ENCODE results near the gene ABHD8. TPM values are rescaled to one million over a fixed set of nuclear protein-coding genes. Genes with fewer than 3 reads are reported as not detected.
"Not testable (repeated sequence)": the region's sequence is repeated elsewhere in the genome, so short reads cannot be mapped to it uniquely, and the experiment has no call there.

Gene ABHD8
- total RNA-seq, 2 donors from 2014 or later: 20.1 to 21.6 TPM

- no peaks in the 10 kb centered on the region for H3K9me3 ChIP-seq
- H3K4me1 ChIP-seq (replicated peaks): peaks cover 2% of the 10 kb centered on the region
- no peaks in the 10 kb centered on the region for H3K27me3 ChIP-seq (replicated peaks; ENCODE audit: insufficient read depth)
- TF ChIP-seq POLR2A (IDR thresholded peaks at IDR 0.05) (no peak), CTCF (IDR thresholded peaks at IDR 0.05) (no peak), POLR2AphosphoS5 (IDR thresholded peaks at IDR 0.05) (no peak)
- intact Hi-C loops (cut with DNase I): no loop called here
- H3K27ac ChIP-seq: no peak overlapping the region
- DNase-seq (ENCODE audit: low spot score): no peak
- H3K4me3 ChIP-seq: no peak overlapping the region
- H3K36me3 ChIP-seq: no peaks in the 10 kb centered on the region
- WGBS: 97% methylated on average over 33 of the region's 51 CpGs
Observed at GRCh38 chr19:17300992-17301619, 2.1 kb downstream of the ABHD8 start.

GRCh38 chr19:17296976-17297375, 6.2 kb downstream of the ABHD8 start:
- TF ChIP-seq POLR2A (IDR thresholded peaks at IDR 0.05) (no peak), CTCF (IDR thresholded peaks at IDR 0.05) (no peak), POLR2AphosphoS5 (IDR thresholded peaks at IDR 0.05) (no peak)
- H3K4me3 ChIP-seq: no peak overlapping the region
- WGBS: 92% methylated on average over 6 of the region's 6 CpGs
- intact Hi-C loops (cut with DNase I): no loop called here
- no peaks in the 10 kb centered on the region for H3K36me3 ChIP-seq
- H3K9me3 ChIP-seq: no peaks in the 10 kb centered on the region
- H3K27ac ChIP-seq: no peak overlapping the region
- no peaks in the 10 kb centered on the region for H3K27me3 ChIP-seq (replicated peaks; ENCODE audit: insufficient read depth)
- no peaks in the 10 kb centered on the region for H3K4me1 ChIP-seq (replicated peaks)
- DNase-seq (ENCODE audit: low spot score): no peak

GRCh38 chr19:17296273-17296672, 7.0 kb downstream of the ABHD8 start:
- 68% methylated on average over 4 of the region's 4 CpGs for WGBS
- intact Hi-C loops (cut with DNase I): no loop called here
- TF ChIP-seq POLR2AphosphoS5 (IDR thresholded peaks at IDR 0.05) (no peak), POLR2A (IDR thresholded peaks at IDR 0.05) (no peak), CTCF (IDR thresholded peaks at IDR 0.05) (no peak)

GRCh38 chr19:17295551-17295950, 7.7 kb downstream of the ABHD8 start:
- WGBS: 97% methylated on average over 6 of the region's 6 CpGs
- H3K9me3 ChIP-seq; H3K27me3 ChIP-seq (replicated peaks; ENCODE audit: insufficient read depth); DNase-seq (ENCODE audit: low spot score); H3K27ac ChIP-seq; H3K4me3 ChIP-seq; H3K36me3 ChIP-seq; intact Hi-C loops (cut with DNase I); H3K4me1 ChIP-seq (replicated peaks): not testable (repeated sequence)

More at GRCh38 chr19:17296273-17296672, 7.0 kb downstream of the ABHD8 start:
- DNase-seq (ENCODE audit: low spot score): no peak
- Histone ChIP-seq H3K27me3 (replicated peaks; ENCODE audit: insufficient read depth) (no peaks in the 10 kb centered on the region), H3K4me3 (no peak overlapping the region), H3K27ac (no peak overlapping the region), H3K4me1 (replicated peaks) (no peaks in the 10 kb centered on the region), H3K36me3 (no peaks in the 10 kb centered on the region), H3K9me3 (no peaks in the 10 kb centered on the region)

GRCh38 chr19:17294051-17294891, 9.0 kb downstream of the ABHD8 start:
- no peaks in the 10 kb centered on the region for H3K36me3 ChIP-seq
- H3K27ac ChIP-seq: no peak overlapping the region
- H3K27me3 ChIP-seq (replicated peaks; ENCODE audit: insufficient read depth): no peaks in the 10 kb centered on the region
- 84% methylated on average over 44 of the region's 48 CpGs for WGBS
- no peaks in the 10 kb centered on the region for H3K4me1 ChIP-seq (replicated peaks)
- DNase-seq (ENCODE audit: low spot score): no peak
- no peaks in the 10 kb centered on the region for H3K9me3 ChIP-seq
- no peak overlapping the region for H3K4me3 ChIP-seq
- intact Hi-C loops (cut with DNase I): loop anchor here (5.0 kb wide), 1 partner anchor 93 kb away; no protein-coding TSS in a partner anchor
- TF ChIP-seq POLR2A (IDR thresholded peaks at IDR 0.05) (no peak), POLR2AphosphoS5 (IDR thresholded peaks at IDR 0.05) (no peak), CTCF (IDR thresholded peaks at IDR 0.05) (no peak)
